ENCODE results near the gene KLHL30. TPM values are rescaled to one million over a fixed set of nuclear protein-coding genes. Genes with fewer than 3 reads are reported as not detected.

Gene KLHL30
- total and polyA plus RNA-seq, 2 experiments from 2014 or later = 0.07 TPM; not detected in 1

DNA sequence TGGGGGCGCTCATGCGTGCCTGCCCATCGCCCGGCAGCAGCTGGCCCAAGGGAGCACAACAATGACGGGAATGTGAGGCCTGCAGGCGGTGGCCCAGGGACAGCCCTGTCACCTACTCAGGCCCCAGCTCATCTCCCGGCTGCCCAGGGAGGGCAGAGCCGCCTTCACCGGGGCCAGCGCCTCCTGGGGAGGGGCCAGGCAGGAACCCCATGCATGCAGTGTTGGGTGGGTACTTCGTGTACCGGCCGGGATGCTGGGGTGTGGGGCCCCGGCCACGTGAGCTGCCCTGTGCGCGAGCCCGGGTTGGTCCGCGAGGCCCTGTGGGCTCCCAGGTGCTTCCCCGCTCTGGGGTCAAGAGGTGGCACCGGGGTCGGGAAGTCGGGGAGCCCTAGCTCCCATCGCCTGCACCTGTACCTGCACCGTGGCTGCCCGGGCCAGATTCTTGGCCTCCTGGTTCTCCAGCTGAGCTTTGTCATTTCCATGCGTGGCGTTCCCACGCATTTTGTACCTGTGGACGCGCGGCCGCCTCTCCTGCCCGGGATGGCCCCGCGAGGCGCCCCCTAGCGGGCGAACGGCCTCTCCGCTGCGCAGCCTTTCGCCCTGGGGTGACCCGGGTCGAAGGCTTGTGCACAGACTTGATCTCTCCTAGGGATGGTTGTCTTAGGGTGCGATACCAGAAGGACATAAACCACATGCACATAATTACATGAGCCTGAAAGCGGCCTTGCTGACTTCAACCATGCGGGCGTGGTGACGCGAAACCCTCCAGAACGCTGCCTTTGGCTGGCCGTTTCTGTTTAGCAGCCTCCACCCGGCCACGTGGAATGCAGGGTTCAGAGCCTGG is 950 bp downstream of the KLHL30 start:
- Histone ChIP-seq H4K20me1 (replicated peaks; ENCODE audit: insufficient read depth) (no peaks in the 10 kb centered on the region), H3K27ac (ENCODE audit: low read depth) (no peak overlapping the region), H3K79me2 (replicated peaks; ENCODE audit: insufficient read depth) (no peaks in the 10 kb centered on the region), H3K4me2 (no peak overlapping the region), H3F3A (replicated peaks; ENCODE audit: low read depth) (no peaks in the 10 kb centered on the region), H3K36me3 (ENCODE audit: insufficient read depth) (no peaks in the 10 kb centered on the region), H2AFZ (no peak overlapping the region), H3K9me2 (ENCODE audit: insufficient read depth) (no peaks in the 10 kb centered on the region), H3K4me3 (no peak overlapping the region), H3K27me3 (ENCODE audit: insufficient read depth) (no peaks in the 10 kb centered on the region), H3K4me1 (ENCODE audit: insufficient read depth) (no peaks in the 10 kb centered on the region)
- no peaks in the 10 kb centered on the region for H3K9me3 Mint-ChIP-seq
- no peak overlapping the region for H3K4me3 Mint-ChIP-seq
- no peak overlapping the region for H3K27ac Mint-ChIP-seq
- DNase-seq (ENCODE audit: low spot score) (peak; percentile 62), ATAC-seq (peak; percentile 78)
- TF ChIP-seq, protein P1, sequence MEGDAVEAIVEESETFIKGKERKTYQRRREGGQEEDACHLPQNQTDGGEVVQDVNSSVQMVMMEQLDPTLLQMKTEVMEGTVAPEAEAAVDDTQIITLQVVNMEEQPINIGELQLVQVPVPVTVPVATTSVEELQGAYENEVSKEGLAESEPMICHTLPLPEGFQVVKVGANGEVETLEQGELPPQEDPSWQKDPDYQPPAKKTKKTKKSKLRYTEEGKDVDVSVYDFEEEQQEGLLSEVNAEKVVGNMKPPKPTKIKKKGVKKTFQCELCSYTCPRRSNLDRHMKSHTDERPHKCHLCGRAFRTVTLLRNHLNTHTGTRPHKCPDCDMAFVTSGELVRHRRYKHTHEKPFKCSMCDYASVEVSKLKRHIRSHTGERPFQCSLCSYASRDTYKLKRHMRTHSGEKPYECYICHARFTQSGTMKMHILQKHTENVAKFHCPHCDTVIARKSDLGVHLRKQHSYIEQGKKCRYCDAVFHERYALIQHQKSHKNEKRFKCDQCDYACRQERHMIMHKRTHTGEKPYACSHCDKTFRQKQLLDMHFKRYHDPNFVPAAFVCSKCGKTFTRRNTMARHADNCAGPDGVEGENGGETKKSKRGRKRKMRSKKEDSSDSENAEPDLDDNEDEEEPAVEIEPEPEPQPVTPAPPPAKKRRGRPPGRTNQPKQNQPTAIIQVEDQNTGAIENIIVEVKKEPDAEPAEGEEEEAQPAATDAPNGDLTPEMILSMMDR (conservative IDR thresholded peaks at IDR 0.05; ENCODE audit: low read depth in 2 of 2) = peak; percentile 81 to 93
- no peak for TF ChIP-seq JUNB (IDR thresholded peaks at IDR 0.05; ENCODE audit: unreplicated experiment)
- TF ChIP-seq STAT1 (IDR thresholded peaks at IDR 0.05; ENCODE audit: unreplicated experiment) = no peak
- peaks cover 5% of the 10 kb centered on the region for H3K27me3 Mint-ChIP-seq (ENCODE audit: insufficient read depth, low read depth, poor library complexity)
- H3K36me3 Mint-ChIP-seq (ENCODE audit: low read depth) = no peaks in the 10 kb centered on the region
- no peaks in the 10 kb centered on the region; the same call in 2 of the 3 replicates for H3K4me1 Mint-ChIP-seq

DNA sequence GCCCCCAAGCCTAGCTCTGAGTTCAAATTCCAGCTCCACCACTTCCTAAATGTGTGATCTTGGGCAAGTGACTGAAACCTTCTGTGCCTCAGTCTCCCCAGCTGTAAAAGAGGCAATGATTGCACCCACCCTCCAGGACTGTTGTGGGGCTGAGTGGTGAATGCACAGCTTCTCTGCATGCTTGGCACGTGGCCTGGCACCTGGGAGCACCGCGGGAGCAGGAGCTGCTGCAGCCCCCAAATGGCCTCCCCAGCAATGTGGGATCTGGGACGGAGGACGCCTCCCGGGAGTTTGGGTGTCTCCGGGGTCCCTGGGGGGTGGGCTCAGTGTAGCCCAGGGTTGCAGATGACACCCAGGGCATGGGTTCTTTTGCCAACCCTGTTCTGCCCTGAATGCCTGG is 1.6 kb downstream of the KLHL30 start:
- H3K9me2 ChIP-seq (ENCODE audit: insufficient read depth) = no peaks in the 10 kb centered on the region
- H3K36me3 ChIP-seq (ENCODE audit: insufficient read depth) = no peaks in the 10 kb centered on the region
- no peaks in the 10 kb centered on the region for H3F3A ChIP-seq (replicated peaks; ENCODE audit: low read depth)
- H3K27ac ChIP-seq (ENCODE audit: low read depth) = no peak overlapping the region
- H3K79me2 ChIP-seq (replicated peaks; ENCODE audit: insufficient read depth) = no peaks in the 10 kb centered on the region
- H3K4me2 ChIP-seq = no peak overlapping the region
- no peaks in the 10 kb centered on the region for H4K20me1 ChIP-seq (replicated peaks; ENCODE audit: insufficient read depth)
- Mint-ChIP-seq H3K9me3 (no peaks in the 10 kb centered on the region), H3K36me3 (ENCODE audit: low read depth) (no peaks in the 10 kb centered on the region), H3K4me1 (no peaks in the 10 kb centered on the region; the same call in 2 of the 3 replicates), H3K27me3 (ENCODE audit: insufficient read depth, low read depth, poor library complexity) (peaks cover 5% of the 10 kb centered on the region), H3K4me3 (no peak overlapping the region), H3K27ac (no peak overlapping the region)
- no peaks in the 10 kb centered on the region for H3K27me3 ChIP-seq (ENCODE audit: insufficient read depth)
- H2AFZ ChIP-seq = no peak overlapping the region
- DNase-seq (ENCODE audit: low spot score) (no peak), ATAC-seq (no peak)
- H3K4me1 ChIP-seq (ENCODE audit: insufficient read depth) = no peaks in the 10 kb centered on the region
- no peak overlapping the region for H3K4me3 ChIP-seq
- TF ChIP-seq JUNB (IDR thresholded peaks at IDR 0.05; ENCODE audit: unreplicated experiment) (no peak), NANOG (IDR thresholded peaks at IDR 0.05; ENCODE audit: borderline replicate concordance) (no peak), EZH2phosphoT487 (IDR thresholded peaks at IDR 0.05; ENCODE audit: unreplicated experiment) (no peak), REST (IDR thresholded peaks at IDR 0.05; ENCODE audit: unreplicated experiment) (no peak), STAT1 (IDR thresholded peaks at IDR 0.05; ENCODE audit: unreplicated experiment) (no peak), POLR2AphosphoS5 (IDR thresholded peaks at IDR 0.05; ENCODE audit: low read depth) (no peak), EZH2 (IDR thresholded peaks at IDR 0.05; ENCODE audit: low read depth, unreplicated experiment) (no peak)
- TF ChIP-seq, protein P2, sequence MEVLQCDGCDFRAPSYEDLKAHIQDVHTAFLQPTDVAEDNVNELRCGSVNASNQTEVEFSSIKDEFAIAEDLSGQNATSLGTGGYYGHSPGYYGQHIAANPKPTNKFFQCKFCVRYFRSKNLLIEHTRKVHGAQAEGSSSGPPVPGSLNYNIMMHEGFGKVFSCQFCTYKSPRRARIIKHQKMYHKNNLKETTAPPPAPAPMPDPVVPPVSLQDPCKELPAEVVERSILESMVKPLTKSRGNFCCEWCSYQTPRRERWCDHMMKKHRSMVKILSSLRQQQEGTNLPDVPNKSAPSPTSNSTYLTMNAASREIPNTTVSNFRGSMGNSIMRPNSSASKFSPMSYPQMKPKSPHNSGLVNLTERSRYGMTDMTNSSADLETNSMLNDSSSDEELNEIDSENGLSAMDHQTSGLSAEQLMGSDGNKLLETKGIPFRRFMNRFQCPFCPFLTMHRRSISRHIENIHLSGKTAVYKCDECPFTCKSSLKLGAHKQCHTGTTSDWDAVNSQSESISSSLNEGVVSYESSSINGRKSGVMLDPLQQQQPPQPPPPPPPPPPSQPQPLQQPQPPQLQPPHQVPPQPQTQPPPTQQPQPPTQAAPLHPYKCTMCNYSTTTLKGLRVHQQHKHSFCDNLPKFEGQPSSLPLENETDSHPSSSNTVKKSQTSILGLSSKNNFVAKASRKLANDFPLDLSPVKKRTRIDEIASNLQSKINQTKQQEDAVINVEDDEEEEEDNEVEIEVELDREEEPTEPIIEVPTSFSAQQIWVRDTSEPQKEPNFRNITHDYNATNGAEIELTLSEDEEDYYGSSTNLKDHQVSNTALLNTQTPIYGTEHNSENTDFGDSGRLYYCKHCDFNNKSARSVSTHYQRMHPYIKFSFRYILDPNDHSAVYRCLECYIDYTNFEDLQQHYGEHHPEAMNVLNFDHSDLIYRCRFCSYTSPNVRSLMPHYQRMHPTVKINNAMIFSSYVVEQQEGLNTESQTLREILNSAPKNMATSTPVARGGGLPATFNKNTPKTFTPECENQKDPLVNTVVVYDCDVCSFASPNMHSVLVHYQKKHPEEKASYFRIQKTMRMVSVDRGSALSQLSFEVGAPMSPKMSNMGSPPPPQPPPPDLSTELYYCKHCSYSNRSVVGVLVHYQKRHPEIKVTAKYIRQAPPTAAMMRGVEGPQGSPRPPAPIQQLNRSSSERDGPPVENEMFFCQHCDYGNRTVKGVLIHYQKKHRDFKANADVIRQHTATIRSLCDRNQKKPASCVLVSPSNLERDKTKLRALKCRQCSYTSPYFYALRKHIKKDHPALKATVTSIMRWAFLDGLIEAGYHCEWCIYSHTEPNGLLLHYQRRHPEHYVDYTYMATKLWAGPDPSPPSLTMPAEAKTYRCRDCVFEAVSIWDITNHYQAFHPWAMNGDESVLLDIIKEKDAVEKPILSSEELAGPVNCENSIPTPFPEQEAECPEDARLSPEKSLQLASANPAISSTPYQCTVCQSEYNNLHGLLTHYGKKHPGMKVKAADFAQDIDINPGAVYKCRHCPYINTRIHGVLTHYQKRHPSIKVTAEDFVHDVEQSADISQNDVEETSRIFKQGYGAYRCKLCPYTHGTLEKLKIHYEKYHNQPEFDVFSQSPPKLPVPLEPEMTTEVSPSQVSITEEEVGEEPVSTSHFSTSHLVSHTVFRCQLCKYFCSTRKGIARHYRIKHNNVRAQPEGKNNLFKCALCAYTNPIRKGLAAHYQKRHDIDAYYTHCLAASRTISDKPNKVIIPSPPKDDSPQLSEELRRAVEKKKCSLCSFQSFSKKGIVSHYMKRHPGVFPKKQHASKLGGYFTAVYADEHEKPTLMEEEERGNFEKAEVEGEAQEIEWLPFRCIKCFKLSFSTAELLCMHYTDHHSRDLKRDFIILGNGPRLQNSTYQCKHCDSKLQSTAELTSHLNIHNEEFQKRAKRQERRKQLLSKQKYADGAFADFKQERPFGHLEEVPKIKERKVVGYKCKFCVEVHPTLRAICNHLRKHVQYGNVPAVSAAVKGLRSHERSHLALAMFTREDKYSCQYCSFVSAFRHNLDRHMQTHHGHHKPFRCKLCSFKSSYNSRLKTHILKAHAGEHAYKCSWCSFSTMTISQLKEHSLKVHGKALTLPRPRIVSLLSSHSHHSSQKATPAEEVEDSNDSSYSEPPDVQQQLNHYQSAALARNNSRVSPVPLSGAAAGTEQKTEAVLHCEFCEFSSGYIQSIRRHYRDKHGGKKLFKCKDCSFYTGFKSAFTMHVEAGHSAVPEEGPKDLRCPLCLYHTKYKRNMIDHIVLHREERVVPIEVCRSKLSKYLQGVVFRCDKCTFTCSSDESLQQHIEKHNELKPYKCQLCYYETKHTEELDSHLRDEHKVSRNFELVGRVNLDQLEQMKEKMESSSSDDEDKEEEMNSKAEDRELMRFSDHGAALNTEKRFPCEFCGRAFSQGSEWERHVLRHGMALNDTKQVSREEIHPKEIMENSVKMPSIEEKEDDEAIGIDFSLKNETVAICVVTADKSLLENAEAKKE (CRISPR knock-in tag; IDR thresholded peaks at IDR 0.05) = no peak
